AG09319 (cell line): ENCODE results near the gene ZNF181.
A peak's percentile ranks its signal among the peaks of the same experiment; 100 is the strongest.

Source experiments
- DNase-seq: peaks from one replicate; pipeline ENCODE4 v3.0.0-alpha.2; 2010; ENCODE audit warnings: low read depth; ENCODE audit errors: extremely low read depth
- CTCF ChIP-seq: IDR thresholded peaks from 2 replicates; pipeline ENCODE4 v1.5.1; 2011; ENCODE audit warnings: low read depth, mild to moderate bottlenecking, inconsistent platforms, low read length, moderate library complexity

Gene ZNF181

GRCh38 chr19:34759218-34759917, 25.3 kb downstream of the ZNF181 start:
- no peak for TF ChIP-seq CTCF
- DNase-seq = no peak

GRCh38 chr19:34766386-34766785, 32.3 kb downstream of the ZNF181 start:
- no peak for TF ChIP-seq CTCF
- DNase-seq = no peak

DNA sequence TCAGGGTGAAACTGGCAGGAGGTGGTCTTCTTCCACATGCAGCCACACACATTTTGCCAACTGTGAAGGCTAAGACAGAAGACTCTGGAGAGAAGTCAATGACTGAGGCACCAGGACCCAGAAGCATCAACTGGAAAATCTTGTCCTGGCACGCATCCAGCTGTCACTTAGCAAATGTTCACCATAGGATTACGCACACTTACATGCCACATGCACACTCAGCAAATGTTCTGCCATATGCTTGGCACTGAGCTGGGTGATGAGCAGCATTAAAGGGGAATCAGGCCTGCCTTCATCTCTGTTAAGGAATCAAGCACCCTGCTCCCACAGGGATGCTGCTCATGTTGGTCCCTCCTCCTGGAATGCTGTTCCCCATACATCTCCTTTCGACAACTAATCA, 33.9 kb downstream of the ZNF181 start:
- DNase-seq = no peak
- TF ChIP-seq CTCF = no peak

- peak; percentile 43 for DNase-seq
- no peak for TF ChIP-seq CTCF
These were observed 38.9 kb downstream of the ZNF181 start, which contains the start of gene ZNF599 for GRCh38 chr19:34772697-34773554. ZNF599 (minus strand) TSS chr19:34773215; CDS start chr19:34772841, 374 bp downstream.

DNA sequence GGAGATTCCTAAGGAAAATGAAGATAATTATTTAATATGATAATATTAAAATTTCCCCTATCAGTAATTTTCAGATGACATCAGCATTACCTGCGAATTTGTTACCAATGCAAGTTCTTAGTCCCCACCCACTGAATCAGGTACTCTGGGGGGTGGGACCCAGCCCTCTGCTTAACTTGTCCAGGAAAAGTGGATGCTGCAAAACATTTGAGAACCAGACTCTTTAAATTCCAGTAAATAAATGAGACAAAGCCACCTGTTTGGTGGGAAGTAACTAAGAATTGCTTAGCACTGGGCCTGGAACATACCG, 39.5 kb downstream of the ZNF181 start:
- no peak for TF ChIP-seq CTCF

DNA sequence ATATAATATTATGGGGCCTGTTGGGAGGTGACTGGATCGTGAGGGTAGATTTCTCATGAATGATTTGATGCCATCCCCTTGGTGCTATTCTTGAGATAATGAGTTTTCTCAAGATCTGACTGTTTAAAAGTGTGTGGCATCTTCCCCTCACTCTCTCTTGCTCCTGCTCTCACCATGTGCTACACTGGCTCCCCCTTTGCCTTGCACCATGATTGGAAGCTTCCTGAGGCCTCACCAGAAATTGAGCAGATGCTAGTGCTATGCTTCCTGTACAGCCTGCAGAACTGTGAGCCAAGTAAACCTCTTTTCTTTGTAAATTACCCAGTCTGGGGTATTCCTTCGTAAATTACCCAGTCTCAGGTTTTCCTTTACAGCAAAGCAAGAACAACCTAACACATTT, 40.8 kb downstream of the ZNF181 start:
- no peak for TF ChIP-seq CTCF
- DNase-seq = no peak

More for the DNA sequence above, 39.5 kb downstream of the ZNF181 start:
- DNase-seq = no peak

GRCh38 chr19:34778342-34778741, 44.3 kb downstream of the ZNF181 start:
- no peak for TF ChIP-seq CTCF
- no peak for DNase-seq
